Measurements from ENCODE around the gene YBX2.

The YBX2 gene

DNA sequence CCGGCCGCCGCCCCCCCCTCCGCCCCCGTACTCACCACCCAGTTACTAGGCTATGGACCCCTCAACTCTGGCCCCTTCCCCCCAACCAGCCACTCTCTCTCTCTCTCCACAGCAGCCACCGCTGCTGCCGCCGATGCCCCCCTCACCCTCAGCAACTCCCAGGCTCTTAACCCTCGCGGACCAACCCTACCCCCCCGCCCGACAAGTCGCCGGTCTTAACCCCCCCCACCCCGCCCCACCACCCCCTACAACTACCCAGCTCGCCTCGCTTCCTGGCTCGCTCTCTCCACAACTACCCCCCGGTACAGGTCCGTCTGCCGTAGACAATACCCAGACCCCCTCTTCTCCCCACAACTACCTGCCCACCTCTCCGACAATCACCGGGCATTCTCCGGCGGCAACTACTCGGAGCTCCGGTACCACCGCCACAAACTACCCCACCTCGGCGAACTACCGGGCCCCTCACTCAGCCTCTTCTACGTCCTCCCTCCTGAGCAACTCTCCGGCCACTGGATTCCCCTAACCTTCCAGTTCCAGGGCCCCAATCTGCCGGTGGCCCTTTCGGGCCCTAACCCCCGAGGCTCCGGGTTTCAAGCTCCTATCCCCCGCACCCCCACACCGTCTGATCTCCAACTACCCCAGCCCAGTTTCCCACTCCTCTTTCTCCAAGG, 55.9 kb downstream of the YBX2 start:
- in situ Hi-C loops (cut with MboI; ENCODE audit: low pct_unique_long_range_greater_than_20kb, low sequenced_read_pairs): no loop called here
- DNase-seq: no peak
